Measurements from ENCODE around the gene TST.

The TST gene

DNA sequence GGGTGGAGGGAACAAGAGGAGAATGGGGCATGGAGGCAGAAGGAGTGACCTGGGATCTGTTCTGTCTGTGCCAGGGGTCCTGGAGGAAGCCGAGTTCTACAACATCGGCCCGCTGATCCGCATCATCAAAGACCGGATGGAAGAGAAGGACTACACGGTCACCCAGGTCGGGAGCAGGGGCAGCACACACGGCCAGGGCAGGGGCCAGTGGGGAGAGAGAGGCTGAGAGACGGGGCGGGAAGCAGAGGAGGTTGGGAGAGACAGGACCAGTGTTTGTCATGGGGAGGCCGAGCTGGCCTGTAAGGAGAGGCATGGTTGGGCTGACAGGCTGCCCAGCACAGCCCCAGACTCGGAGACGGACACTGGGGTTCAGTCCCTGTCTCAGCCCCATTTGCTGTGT is 37.0 kb upstream of the TST start:
- Histone ChIP-seq H3K4me3 (ENCODE audit: low read depth, low read length) (no peak overlapping the region), H3K27me3 (ENCODE audit: insufficient read depth, low read depth, severe bottlenecking) (no peaks in the 10 kb centered on the region), H3K36me3 (peaks cover 58% of the 10 kb centered on the region), H3K27ac (peak overlapping the region; percentile 89), H3K9me3 (ENCODE audit: severe bottlenecking) (no peaks in the 10 kb centered on the region)
- no peak for DNase-seq
- TF ChIP-seq CTCF (IDR thresholded peaks at IDR 0.05; ENCODE audit: low read depth, low read length) = no peak

DNA sequence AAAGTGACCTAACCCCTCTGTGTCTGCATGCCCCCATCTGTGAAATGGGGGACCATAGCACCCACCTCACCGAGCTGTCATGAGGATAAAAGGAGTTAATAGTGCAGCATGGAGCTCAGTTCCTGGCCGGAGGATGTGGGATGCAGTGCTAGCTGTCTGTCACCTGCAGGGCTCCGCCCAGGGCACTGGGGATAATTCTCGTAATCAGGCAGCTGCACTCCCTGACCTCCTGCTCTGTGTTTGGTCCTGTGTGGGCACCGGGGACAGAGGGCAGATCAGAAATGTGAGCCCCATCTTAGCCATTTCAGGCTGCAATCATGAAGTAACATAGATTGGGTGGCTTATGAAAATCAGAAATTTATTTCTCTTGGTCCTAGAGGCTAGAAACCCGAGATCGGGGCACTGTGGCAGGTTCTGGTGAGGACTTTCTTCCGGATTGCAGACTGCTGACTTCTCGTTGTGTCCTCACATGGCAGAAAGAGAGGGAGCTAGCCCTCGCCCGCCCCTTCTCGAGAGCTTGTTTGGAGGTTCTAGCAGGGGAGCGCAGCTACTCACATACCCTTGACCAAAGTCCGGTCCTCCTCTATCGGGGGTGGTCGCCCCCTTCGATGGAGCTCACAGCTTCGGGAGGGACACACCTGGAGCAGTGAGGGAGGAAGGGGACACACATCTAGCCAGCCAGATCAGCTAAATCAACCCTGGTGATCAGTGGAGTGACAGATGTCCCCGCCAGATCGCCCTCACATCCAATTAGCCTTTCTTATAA is 35.5 kb upstream of the TST start:
- Histone ChIP-seq H3K4me3 (ENCODE audit: low read depth, low read length) (peak overlapping the region; percentile 33), H3K27ac (peak overlapping the region; percentile 89), H3K9me3 (ENCODE audit: severe bottlenecking) (no peaks in the 10 kb centered on the region), H3K36me3 (peaks cover 45% of the 10 kb centered on the region), H3K27me3 (ENCODE audit: insufficient read depth, low read depth, severe bottlenecking) (no peaks in the 10 kb centered on the region)
- no peak for TF ChIP-seq CTCF (IDR thresholded peaks at IDR 0.05; ENCODE audit: low read depth, low read length)
- peak; percentile 81 for DNase-seq

GRCh38 chr22:37054056-37054395 is 34.8 kb upstream of the TST start:
- no peak for TF ChIP-seq CTCF (IDR thresholded peaks at IDR 0.05; ENCODE audit: low read depth, low read length)
- Histone ChIP-seq H3K4me3 (ENCODE audit: low read depth, low read length) (peak overlapping the region; percentile 33), H3K36me3 (peaks cover 39% of the 10 kb centered on the region), H3K9me3 (ENCODE audit: severe bottlenecking) (no peaks in the 10 kb centered on the region), H3K27ac (peak overlapping the region; percentile 89), H3K27me3 (ENCODE audit: insufficient read depth, low read depth, severe bottlenecking) (no peaks in the 10 kb centered on the region)
- peak; percentile 93 for DNase-seq

GRCh38 chr22:37053310-37054055 is 34.2 kb upstream of the TST start:
- peaks cover 34% of the 10 kb centered on the region for H3K36me3 ChIP-seq
- no peaks in the 10 kb centered on the region for H3K9me3 ChIP-seq (ENCODE audit: severe bottlenecking)
- DNase-seq = no peak
- no peak for TF ChIP-seq CTCF (IDR thresholded peaks at IDR 0.05; ENCODE audit: low read depth, low read length)
- H3K27me3 ChIP-seq (ENCODE audit: insufficient read depth, low read depth, severe bottlenecking) = no peaks in the 10 kb centered on the region
- peak overlapping the region; percentile 21 for H3K4me3 ChIP-seq (ENCODE audit: low read depth, low read length)
- H3K27ac ChIP-seq = peak overlapping the region; percentile 89

- no peak for DNase-seq
- Histone ChIP-seq H3K4me3 (ENCODE audit: low read depth, low read length) (peak overlapping the region; percentile 63), H3K27me3 (ENCODE audit: insufficient read depth, low read depth, severe bottlenecking) (no peaks in the 10 kb centered on the region), H3K9me3 (ENCODE audit: severe bottlenecking) (no peaks in the 10 kb centered on the region), H3K36me3 (peaks cover 26% of the 10 kb centered on the region), H3K27ac (peak overlapping the region; percentile 89)
- no peak for TF ChIP-seq CTCF (IDR thresholded peaks at IDR 0.05; ENCODE audit: low read depth, low read length)
Measured at GRCh38 chr22:37052386-37053309, 33.4 kb upstream of the TST start.
